AG04449 (cell line): ENCODE results near the gene TMEM101.
"Not testable (repeated sequence)": the region's sequence is repeated elsewhere in the genome, so short reads cannot be mapped to it uniquely, and the experiment has no call there.

Experiments
- CTCF ChIA-PET: fragments of 350-600 bp; formaldehyde crosslinking; extraction: SDS; loops from one replicate; lab custom pipeline; 2021; ENCODE audit warnings: antibody characterized with exemption; lab: Yijun Ruan, JAX
- POLR2A ChIA-PET: fragments of 400-600, 350-600 bp; formaldehyde crosslinking; extraction: SDS; loops from one replicate; lab custom pipeline; 2020; ENCODE audit warnings: antibody characterized with exemption, inconsistent platforms; lab: Yijun Ruan, JAX
- DNase-seq: peaks from one replicate; pipeline ENCODE4 v3.0.0-alpha.2; 2010; ENCODE audit warnings: low read depth, low spot score
- H3K4me3 ChIP-seq: 2 replicates; pipeline ENCODE4 v1.5.1; 2011; ENCODE audit warnings: low read depth, mild to moderate bottlenecking, control low read depth, low read length
- CTCF ChIP-seq: IDR thresholded peaks from one replicate; pipeline ENCODE4 v1.5.1; 2011; ENCODE audit warnings: mild to moderate bottlenecking, moderate library complexity, low read length, control low read depth, inconsistent platforms; ENCODE audit not compliant: insufficient read depth; ENCODE audit errors: missing control alignments

Gene TMEM101

GRCh38 chr17:44053125-44053872, 38.5 kb upstream of the TMEM101 start:
- no peak for DNase-seq
- CTCF ChIA-PET: interaction anchor here (1.1 to 4.8 kb wide), 3 partner anchors 10 to 62 kb away, joined by 3 to 31 read pairs (median 6); no protein-coding TSS in a partner anchor
- H3K4me3 ChIP-seq: no peak overlapping the region
- no peak for TF ChIP-seq CTCF
- POLR2A ChIA-PET: no interaction called here

- no peak for TF ChIP-seq CTCF
- no peak overlapping the region for H3K4me3 ChIP-seq
- POLR2A ChIA-PET: interaction anchor here (0.6 kb wide), 1 partner anchor 51 kb away, joined by 3 read pairs; no protein-coding TSS in a partner anchor
- DNase-seq: no peak
- CTCF ChIA-PET: interaction anchor here (4.8 kb wide), 1 partner anchor 9 kb away, joined by 31 read pairs; no protein-coding TSS in a partner anchor
Observed at GRCh38 chr17:44049294-44050060, 34.7 kb upstream of the TMEM101 start.

GRCh38 chr17:44046893-44047292, 32.1 kb upstream of the TMEM101 start:
- CTCF ChIA-PET: interaction anchor here (0.9 to 9.0 kb wide), 2 partner anchors 103 to 136 kb away, joined by 3 to 123 read pairs; partner anchors contain the start of gene PPY
- DNase-seq, POLR2A ChIA-PET, H3K4me3 ChIP-seq: not testable (repeated sequence)

- ChIA-PET POLR2A (no interaction called here), CTCF (interaction anchor here (3.7 to 9.0 kb wide), 3 partner anchors 17 to 101 kb away, joined by 10 to 123 read pairs (median 96); partner anchors contain the start of genes LSM12 and PPY)
- H3K4me3 ChIP-seq: no peak overlapping the region
Observed at GRCh38 chr17:44045486-44045885, 30.7 kb upstream of the TMEM101 start.

DNA sequence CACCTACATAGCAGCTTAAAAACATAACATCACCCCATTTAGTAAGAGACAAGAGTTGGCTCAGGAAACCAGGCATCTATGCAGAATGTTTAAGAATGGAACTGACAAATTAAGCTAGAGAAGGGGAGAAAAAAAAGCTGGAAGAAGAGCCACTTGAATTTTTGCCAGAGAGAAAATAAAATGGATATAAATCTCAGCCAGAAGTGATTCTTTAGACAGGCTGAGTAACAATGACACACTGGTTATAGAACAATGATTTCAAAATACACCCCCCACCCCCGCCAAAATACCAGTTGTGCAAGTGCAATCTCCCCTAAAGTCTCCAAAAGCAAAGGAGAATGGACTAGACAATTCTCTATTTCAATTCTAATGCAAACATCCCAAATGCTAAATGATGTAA, 29.3 kb upstream of the TMEM101 start:
- TF ChIP-seq CTCF: no peak
- CTCF ChIA-PET: interaction anchor here (0.7 to 9.0 kb wide), 17 partner anchors 10 to 166 kb away, joined by 3 to 123 read pairs (median 7); partner anchors contain the start of genes LSM12, MPP2 and PPY
- DNase-seq: no peak
- POLR2A ChIA-PET: interaction anchor here (0.5 kb wide), 1 partner anchor 265 kb away, joined by 3 read pairs; the partner anchor contains the start of gene DUSP3
- no peak overlapping the region for H3K4me3 ChIP-seq

More at GRCh38 chr17:44045486-44045885, 30.7 kb upstream of the TMEM101 start:
- no peak for TF ChIP-seq CTCF
- DNase-seq: no peak

DNA sequence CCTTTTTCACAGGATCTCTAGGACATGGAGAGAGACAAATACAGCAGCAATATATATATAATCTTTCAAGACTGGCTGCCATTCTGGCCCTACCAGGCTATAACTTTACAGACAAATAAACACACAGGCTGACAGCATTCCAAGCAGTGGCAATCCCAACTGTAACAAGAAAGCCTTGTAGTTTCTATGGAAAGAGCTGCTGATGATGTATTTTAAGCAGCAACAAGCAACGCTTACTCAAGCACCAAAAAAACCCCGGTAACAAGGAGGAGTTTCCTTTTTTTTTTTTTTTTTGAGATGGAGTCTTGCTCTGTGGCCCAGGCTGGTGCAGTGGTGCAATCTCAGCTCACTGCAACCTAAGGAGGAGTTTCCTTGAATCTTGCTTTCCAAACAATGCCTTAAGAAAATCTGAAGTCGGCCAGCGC, 28.5 kb upstream of the TMEM101 start:
- POLR2A ChIA-PET: interaction anchor here (0.5 kb wide), 1 partner anchor 265 kb away, joined by 3 read pairs; the partner anchor contains the start of gene DUSP3
- H3K4me3 ChIP-seq: no peak overlapping the region
- no peak for TF ChIP-seq CTCF
- no peak for DNase-seq
- CTCF ChIA-PET: interaction anchor here (0.6 to 9.0 kb wide), 21 partner anchors 11 to 197 kb away, joined by 3 to 123 read pairs (median 6); partner anchors contain the start of genes HDAC5, LSM12, MPP2 and PPY
